GM21526 (cell line): ENCODE measurements around the gene SDF4.

ENCODE experiments used
- ATAC-seq: cut with Tn5 transposase; IDR thresholded peaks from one replicate; pipeline ENCODE4 v1.9.1; 2021; ENCODE audit warnings: moderate library complexity; ENCODE audit not compliant: unreplicated experiment, low FRiP score

SDF4 gene

GRCh38 chr1:1242461-1243265, 10.9 kb upstream of the SDF4 start:
- ATAC-seq = no peak

DNA sequence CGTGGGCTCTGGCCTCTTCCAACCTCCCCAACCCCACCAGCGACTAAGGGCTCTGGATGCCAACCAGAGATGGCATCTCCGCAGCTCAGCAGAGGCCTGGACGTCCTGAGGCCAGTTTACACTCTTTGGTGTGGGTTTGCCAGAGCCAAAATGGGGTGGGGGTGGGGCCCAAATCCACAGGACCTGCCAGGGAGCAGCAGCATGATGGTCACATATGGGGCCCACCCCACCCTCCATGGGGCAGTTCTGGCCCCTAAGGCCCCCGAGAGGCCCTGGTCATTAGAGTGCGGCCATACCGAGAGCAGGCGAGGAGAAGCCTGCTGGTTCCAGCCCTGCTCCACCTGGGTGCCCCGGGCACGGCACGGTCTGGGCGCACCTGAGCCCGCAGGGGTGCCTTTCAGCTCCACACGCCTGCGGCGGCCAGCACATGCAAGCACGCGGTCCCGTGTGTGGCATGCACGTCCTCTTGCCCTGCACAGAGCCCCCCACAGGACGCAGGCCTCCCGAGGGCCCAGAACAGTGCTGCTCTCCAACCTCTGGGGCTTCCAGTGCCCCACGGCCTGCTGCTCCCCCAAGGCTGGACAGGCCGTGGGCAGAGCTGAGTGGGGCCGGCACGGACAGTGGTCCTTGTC, 9.9 kb upstream of the SDF4 start:
- ATAC-seq = no peak

- ATAC-seq = no peak
Measured at GRCh38 chr1:1240822-1241587, 9.2 kb upstream of the SDF4 start.

GRCh38 chr1:1240348-1240732, 8.5 kb upstream of the SDF4 start:
- no peak for ATAC-seq

- no peak for ATAC-seq
Measured at GRCh38 chr1:1239614-1240347, 8.0 kb upstream of the SDF4 start.

DNA sequence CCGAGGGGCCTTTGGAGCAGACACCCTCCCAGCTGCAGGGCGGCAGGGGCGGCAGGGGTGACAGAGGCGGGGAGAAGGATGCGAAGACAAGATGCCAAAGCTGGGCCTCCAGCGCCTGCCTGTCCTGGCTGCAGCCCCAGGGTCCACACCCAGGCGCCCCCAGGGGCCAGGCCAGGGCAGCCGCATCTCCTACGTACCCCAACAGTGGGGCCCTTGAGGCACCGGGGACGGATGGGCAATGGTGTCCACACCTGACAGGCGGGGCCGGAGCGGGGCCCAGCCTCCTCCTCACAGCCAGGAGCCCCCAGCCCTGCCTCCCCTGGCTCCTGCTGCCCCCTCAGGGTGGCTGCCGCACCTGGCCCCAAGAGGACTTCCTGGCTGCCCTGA, 7.4 kb upstream of the SDF4 start:
- no peak for ATAC-seq

DNA sequence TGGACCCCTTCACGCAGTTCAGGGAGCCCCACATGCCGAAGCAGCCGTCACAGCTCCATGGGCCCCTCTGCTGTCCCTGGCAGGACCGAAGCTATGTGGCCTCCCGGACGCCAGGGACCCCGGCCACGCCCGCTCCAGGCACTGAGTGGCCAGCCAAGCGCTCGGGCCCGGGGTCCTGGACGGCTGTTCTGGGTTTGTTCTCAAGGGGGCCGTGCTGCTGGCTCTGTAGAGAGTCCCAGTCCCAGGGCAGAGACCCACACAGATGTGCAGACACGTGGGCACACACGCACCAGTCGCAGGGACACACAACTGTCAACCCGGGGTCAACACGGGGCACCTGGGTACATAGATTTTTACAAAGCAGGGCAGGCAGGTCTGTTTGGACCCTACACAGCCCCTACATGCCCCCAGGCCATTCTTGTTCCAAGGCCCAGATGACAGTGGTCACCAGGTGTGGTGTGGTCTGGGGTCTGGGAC, 6.9 kb upstream of the SDF4 start:
- no peak for ATAC-seq

GRCh38 chr1:1237874-1238701, 6.3 kb upstream of the SDF4 start:
- no peak for ATAC-seq

GRCh38 chr1:1236945-1237873, 5.4 kb upstream of the SDF4 start:
- ATAC-seq = no peak

- no peak for ATAC-seq
Measured at GRCh38 chr1:1236176-1236763, 4.5 kb upstream of the SDF4 start.

DNA sequence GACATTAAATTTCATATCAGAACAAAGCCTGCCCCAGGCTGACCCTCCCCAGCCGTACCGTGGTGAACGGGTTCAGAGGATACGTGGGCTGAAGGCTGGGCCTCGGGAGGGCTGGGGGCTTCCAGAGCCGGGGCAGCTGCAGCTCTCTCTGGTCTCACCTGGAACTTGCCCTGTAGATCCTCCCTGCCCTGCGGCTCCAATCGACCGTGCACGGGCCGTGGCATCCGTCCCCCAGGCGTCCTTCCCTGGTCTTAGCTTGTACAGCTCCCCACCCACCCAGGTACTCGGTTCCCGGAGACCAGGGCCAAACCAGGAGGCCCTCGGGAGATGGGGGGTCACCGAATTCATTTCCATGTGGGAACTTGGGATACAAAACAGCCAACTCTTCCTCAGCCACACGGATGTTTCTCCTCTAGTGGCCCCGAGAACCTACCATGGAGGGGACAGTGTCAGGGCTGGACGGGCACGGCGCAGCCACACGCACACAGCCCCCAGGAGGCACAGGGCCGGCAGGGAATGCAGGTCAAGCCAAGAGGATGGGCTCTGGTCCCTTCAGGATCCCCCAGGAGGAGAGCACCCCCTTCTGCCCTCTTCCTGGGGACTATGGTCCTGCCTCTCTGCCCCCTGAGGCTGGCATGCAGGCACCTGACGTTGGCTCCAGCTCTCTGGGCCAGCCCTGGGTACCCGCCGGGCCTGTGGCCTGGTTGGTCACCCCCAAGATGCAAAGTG, 3.4 kb upstream of the SDF4 start:
- no peak for ATAC-seq

DNA sequence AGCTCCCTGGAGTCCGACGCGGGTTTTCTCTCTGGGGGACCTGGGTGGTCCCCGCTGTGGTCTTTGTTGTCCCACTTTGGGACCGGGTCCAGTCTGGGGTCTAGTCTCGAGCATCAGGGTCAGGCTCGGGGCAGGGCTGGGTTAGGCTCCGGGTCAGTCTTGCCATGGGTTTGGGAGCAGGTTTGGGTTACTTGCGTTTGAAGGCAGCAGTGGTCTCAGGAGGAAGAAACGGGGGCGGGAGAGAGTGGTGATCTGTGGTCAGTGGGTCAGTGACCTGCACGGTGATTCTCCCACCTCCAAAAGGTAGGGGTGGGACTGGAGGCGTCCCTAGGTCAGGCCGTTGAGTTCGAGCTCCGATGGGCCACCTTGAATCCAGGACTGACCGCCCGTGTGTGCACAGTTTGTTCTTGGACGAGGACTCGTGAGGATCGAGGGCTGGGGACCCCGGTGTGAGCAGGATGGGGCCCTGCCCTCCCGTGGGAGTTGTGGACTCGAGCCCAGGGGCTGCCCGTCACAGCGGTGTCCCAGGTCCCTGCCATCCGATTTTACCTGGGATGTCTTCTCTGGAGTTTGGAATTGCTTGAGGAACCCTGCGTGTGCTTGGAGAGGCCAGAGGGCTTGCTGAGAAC, 2.5 kb upstream of the SDF4 start:
- ATAC-seq = no peak

- no peak for ATAC-seq
Measured at GRCh38 chr1:1233567-1233892, 1.7 kb upstream of the SDF4 start.

GRCh38 chr1:1232796-1233566, 1.2 kb upstream of the SDF4 start:
- no peak for ATAC-seq

- peak; percentile 11 for ATAC-seq
Measured at GRCh38 chr1:1232208-1232795, 501 bp upstream of the SDF4 start, which contains the start of gene B3GALT6. B3GALT6 (plus strand) TSS chr1:1232237; CDS start chr1:1232279, 42 bp downstream.

DNA sequence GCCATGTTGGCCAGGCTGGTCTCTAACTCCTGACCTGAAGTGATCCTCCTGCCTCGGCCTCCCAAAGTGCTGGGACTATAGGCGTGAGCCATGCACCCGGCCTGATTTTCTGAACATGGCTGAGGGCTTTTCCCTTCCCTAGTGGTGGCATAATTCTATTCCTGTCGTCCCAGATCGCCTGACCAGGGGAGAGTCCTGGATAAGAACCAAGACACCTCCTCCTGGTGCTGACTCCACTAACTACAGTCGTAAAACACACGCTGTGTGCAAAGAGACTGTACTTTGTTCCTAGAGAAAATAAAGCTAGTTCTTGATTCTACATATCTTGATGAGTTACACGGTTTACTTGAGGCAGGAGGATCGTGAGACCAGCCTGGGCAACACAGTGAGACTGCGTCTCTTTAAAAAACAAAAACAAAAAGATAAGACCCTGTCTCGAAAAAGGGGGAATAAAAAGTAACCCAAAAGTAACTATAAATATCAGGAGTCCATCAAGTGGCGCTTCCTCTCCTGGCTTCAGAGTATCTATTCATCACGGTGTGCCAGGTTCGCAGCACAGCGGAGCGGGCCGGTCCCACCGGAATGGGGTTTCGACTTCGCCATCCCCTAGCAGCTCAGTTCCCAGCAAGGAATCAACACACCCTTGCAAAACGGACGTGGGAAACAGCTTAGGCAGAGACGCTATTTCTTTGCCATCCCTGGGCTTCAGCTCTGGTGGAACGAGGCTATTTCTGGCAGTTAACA, 973 bp downstream of the SDF4 start:
- ATAC-seq = no peak
